ENCODE results near the gene CCDC188. TPM values are rescaled to one million over a fixed set of nuclear protein-coding genes. Genes with fewer than 3 reads are reported as not detected.
A peak's percentile ranks its signal among the peaks of the same experiment; 100 is the strongest.

The CCDC188 gene
- total and polyA plus RNA-seq, 2 of the 13 experiments (the other 11 are each of a cell fraction or from before 2014, with no cell fraction given), result not detected

- DNase-seq (ENCODE audit: low spot score) (no peak), ATAC-seq (no peak), FAIRE-seq (no peak)
- Histone ChIP-seq H3K27me3 (ENCODE audit: control insufficient read depth in 1 of 2, insufficient read depth in 2 of 2, low read length in 2 of 2) (no peaks in the 10 kb centered on the region), H2AFZ (ENCODE audit: low read length) (no peak overlapping the region), H3K4me3 (replicated peaks in 1 of 3; ENCODE audit: insufficient read depth in 1 of 3, low read depth in 2 of 3, low read length in 3 of 3) (no peak overlapping the region), H3K4me1 (ENCODE audit: insufficient read depth, low read length) (peaks cover 31% of the 10 kb centered on the region), H3K9me3 (ENCODE audit: low read length) (no peaks in the 10 kb centered on the region), H3K79me2 (ENCODE audit: insufficient read depth, low read length) (peaks cover 17% of the 10 kb centered on the region), H4K20me1 (ENCODE audit: insufficient read depth, low read length) (peaks cover 1% of the 10 kb centered on the region; the same call in 1 of the 2 replicates), H3K27ac (ENCODE audit: extremely low read length, insufficient read depth, low read length) (no peak overlapping the region), H3K4me2 (ENCODE audit: low read depth, low read length) (no peak overlapping the region), H3K36me3 (replicated peaks in 1 of 2; ENCODE audit: control insufficient read depth in 1 of 2, insufficient read depth in 2 of 2, low read length in 2 of 2) (no peaks in the 10 kb centered on the region), H3K9ac (ENCODE audit: insufficient read depth, low read depth, low read length) (peak overlapping the region; percentile 8; the same call in 1 of the 2 replicates)
- POLR2A ChIA-PET, result no interaction called here
- TF ChIP-seq GATAD1 (CRISPR knock-in tag; IDR thresholded peaks at IDR 0.05) (no peak), NCOA5 (CRISPR knock-in tag; IDR thresholded peaks at IDR 0.05) (no peak), GPN1 (CRISPR knock-in tag; IDR thresholded peaks at IDR 0.05; ENCODE audit: borderline replicate concordance) (no peak), ZBED4 (CRISPR knock-in tag; IDR thresholded peaks at IDR 0.05; ENCODE audit: borderline replicate concordance) (no peak), CTCF (CRISPR knock-in tag; IDR thresholded peaks at IDR 0.05) (peak; percentile 12; the same call in 1 of the 2 replicates)
- WGBS (ENCODE audit: low lambda C conversion rate), result 87% methylated on average over 7 of the region's 12 CpGs
- intact Hi-C loops (cut with micrococcal nuclease; ENCODE audit: unreplicated experiment), result no loop called here
- CTCF ChIA-PET (ENCODE audit: low intra/inter-chr PET ratio, low total read pairs), result no interaction called here
- BruUV-seq (replicated peaks), result no TSS peak
- in situ Hi-C loops (cut with HindIII; ENCODE audit: extremely low pct_ligation_motif_present, low pct_unique_long_range_greater_than_20kb), result no loop called here
Observed at GRCh38 chr22:20133930-20134549, 16.8 kb downstream of the CCDC188 start.
